ENCODE measurements around the gene WDR72.

GRCh38 chr15:53739187-53739586, 20.3 kb downstream of the WDR72 start:
- TF ChIP-seq POLR2A (IDR thresholded peaks at IDR 0.05; ENCODE audit: low read length): no peak
- no peak for TF ChIP-seq GATA1 (IDR thresholded peaks at IDR 0.05; ENCODE audit: low read depth, low read length)

All from erythroblast (primary cell).